Caco-2 (cell line): Measurements from ENCODE around the gene DAB2IP. TPM values are rescaled to one million over a fixed set of nuclear protein-coding genes. Genes with fewer than 3 reads are reported as not detected.
A peak's percentile ranks its signal among the peaks of the same experiment; 100 is the strongest.

Experiments used
- BruUV-seq: library from RNA; stranded (reverse); fragments of 400-500 nt; replicated peaks from 2 replicates; lab custom pipeline; 2021; lab: Mats Ljungman, UMichigan
- CTCF ChIA-PET: fragments of 300-600 bp; sonication (Branson Sonifier 250); formaldehyde crosslinking; loops from one replicate; lab custom pipeline; 2022; ENCODE audit warnings: antibody characterized with exemption; lab: Charles Lee
- POLR2A ChIA-PET: fragments of 300-600 bp; sonication (Branson Sonifier 250); formaldehyde crosslinking; loops from one replicate; lab custom pipeline; 2022; ENCODE audit warnings: antibody characterized with exemption; lab: Charles Lee
- DNase-seq, 2 experiments: peaks; one replicate each; pipeline versions ENCODE4 v3.0.0 to v3.0.0-alpha.2; 2020 to 2022
- H3K27me3 ChIP-seq: replicated peaks from 2 replicates; pipeline ENCODE4 v1.6.0; 2011; ENCODE audit warnings: low read length; ENCODE audit not compliant: control insufficient read depth, insufficient read depth
- H3K36me3 ChIP-seq: 2 replicates; pipeline ENCODE4 v1.5.1; 2011; ENCODE audit warnings: low read length; ENCODE audit not compliant: control insufficient read depth, insufficient read depth
- H3K4me1 ChIP-seq: fragments of 250-450 bp; sonication (Bioruptor Pico); 2 replicates; pipeline ENCODE4 v1.5.1; 2020; ENCODE audit warnings: mild to moderate bottlenecking
- H3K4me3 ChIP-seq: 2 replicates; pipeline ENCODE4 v1.5.1; 2011; ENCODE audit warnings: low read depth, mild to moderate bottlenecking, control low read depth, low read length
- H3K9me3 ChIP-seq: fragments of 250-450 bp; sonication (Bioruptor Pico); 2 replicates; pipeline ENCODE4 v1.5.1; 2020; ENCODE audit warnings: mild to moderate bottlenecking, moderate library complexity
- H3K27ac Mint-ChIP-seq: one replicate; pipeline ENCODE4 v1.8.0; 2022; ENCODE audit warnings: mixed read lengths; ENCODE audit not compliant: unreplicated experiment
- H3K27me3 Mint-ChIP-seq: one replicate; pipeline ENCODE4 v1.8.0; 2022; ENCODE audit warnings: mixed read lengths; ENCODE audit not compliant: insufficient read depth, unreplicated experiment
- H3K36me3 Mint-ChIP-seq: one replicate; pipeline ENCODE4 v1.8.0; 2022; ENCODE audit warnings: mild to moderate bottlenecking, mixed read lengths; ENCODE audit not compliant: insufficient read depth, unreplicated experiment
- H3K4me1 Mint-ChIP-seq: one replicate; pipeline ENCODE4 v1.8.0; 2022; ENCODE audit warnings: low read depth, mixed read lengths; ENCODE audit not compliant: unreplicated experiment
- H3K4me3 Mint-ChIP-seq: one replicate; pipeline ENCODE4 v1.8.0; 2022; ENCODE audit warnings: mild to moderate bottlenecking, moderate library complexity, mixed read lengths; ENCODE audit not compliant: unreplicated experiment
- H3K9me3 Mint-ChIP-seq: one replicate; pipeline ENCODE4 v1.8.0; 2022; ENCODE audit warnings: mixed read lengths; ENCODE audit not compliant: unreplicated experiment
- intact Hi-C: fragments of 100-400 bp; cut with micrococcal nuclease; formaldehyde crosslinking; loops from one replicate; pipeline ENCODE4 v1.10.0; 2022; ENCODE audit not compliant: unreplicated experiment
- total RNA-seq: library from RNA; stranded (reverse); gene quantifications from 2 replicates; pipeline ENCODE4 v1.2.3, GENCODE V29; 2022
- TF ChIP-seq, protein P1 (sequence below), 2 experiments: fragments of 200-600 bp in 1 of 2; IDR thresholded peaks; 1 replicate in 1 of 2; 2 replicates in 1 of 2; pipeline versions ENCODE4 v1.5.1 to v1.8.0; 2011 to 2022; ENCODE audit warnings: antibody characterized with exemption in 1 of 2, control low read depth in 1 of 2, inconsistent platforms in 1 of 2, low read depth in 1 of 2, low read length in 1 of 2, mild to moderate bottlenecking in 1 of 2, moderate library complexity in 1 of 2; ENCODE audit not compliant: insufficient read depth in 1 of 2, severe bottlenecking in 1 of 2, unreplicated experiment in 1 of 2

DAB2IP gene
- total RNA-seq, 1 experiment from 2014 or later = 26.0 TPM

DNA sequence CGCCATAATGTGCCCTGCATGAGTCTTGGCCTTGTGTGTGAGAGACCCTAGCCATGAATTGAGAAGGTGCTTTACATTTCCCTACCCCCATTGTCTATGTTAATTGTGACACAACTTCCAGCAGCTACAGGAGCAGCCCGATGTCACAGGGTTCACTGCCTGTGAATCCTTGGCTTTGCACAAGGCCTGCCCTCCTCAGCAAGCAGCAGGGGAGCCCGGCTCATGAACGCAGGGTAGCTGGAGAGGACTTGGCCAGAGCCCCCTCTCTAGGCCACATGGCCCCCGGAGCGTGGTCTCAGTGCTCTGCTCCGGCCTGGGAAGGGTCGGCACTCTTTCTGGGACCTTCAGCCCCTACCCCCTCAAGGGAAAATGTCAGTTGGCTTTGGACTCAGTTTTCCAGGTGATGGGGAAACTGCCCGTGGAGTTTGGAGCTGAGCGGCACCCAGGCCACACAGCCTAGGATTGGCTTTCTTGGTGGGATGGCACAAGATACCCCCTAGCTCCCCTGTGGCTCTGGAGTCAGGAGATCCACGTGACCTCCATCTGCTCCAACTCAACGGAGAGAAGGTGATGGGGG lies 160.8 kb downstream of the DAB2IP start:
- Histone ChIP-seq H3K4me1 (peaks cover 4% of the 10 kb centered on the region; the same call in 1 of the 2 replicates), H3K9me3 (no peaks in the 10 kb centered on the region), H3K27me3 (no peaks in the 10 kb centered on the region), H3K4me3 (no peak overlapping the region), H3K36me3 (no peaks in the 10 kb centered on the region)
- intact Hi-C loops = no loop called here
- ChIA-PET POLR2A (no interaction called here), CTCF (no interaction called here)
- H3K27ac Mint-ChIP-seq = no peak overlapping the region
- BruUV-seq = no TSS peak
- TF ChIP-seq, protein P1, sequence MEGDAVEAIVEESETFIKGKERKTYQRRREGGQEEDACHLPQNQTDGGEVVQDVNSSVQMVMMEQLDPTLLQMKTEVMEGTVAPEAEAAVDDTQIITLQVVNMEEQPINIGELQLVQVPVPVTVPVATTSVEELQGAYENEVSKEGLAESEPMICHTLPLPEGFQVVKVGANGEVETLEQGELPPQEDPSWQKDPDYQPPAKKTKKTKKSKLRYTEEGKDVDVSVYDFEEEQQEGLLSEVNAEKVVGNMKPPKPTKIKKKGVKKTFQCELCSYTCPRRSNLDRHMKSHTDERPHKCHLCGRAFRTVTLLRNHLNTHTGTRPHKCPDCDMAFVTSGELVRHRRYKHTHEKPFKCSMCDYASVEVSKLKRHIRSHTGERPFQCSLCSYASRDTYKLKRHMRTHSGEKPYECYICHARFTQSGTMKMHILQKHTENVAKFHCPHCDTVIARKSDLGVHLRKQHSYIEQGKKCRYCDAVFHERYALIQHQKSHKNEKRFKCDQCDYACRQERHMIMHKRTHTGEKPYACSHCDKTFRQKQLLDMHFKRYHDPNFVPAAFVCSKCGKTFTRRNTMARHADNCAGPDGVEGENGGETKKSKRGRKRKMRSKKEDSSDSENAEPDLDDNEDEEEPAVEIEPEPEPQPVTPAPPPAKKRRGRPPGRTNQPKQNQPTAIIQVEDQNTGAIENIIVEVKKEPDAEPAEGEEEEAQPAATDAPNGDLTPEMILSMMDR (IDR thresholded peaks at IDR 0.05; ENCODE audit: insufficient read depth in 1 of 2, low read depth in 1 of 2, low read length in 1 of 2, severe bottlenecking in 1 of 2, unreplicated experiment in 1 of 2) = no peak
- H3K4me3 Mint-ChIP-seq = no peak overlapping the region
- H3K27me3 Mint-ChIP-seq = no peaks in the 10 kb centered on the region
- H3K4me1 Mint-ChIP-seq = no peaks in the 10 kb centered on the region
- no peaks in the 10 kb centered on the region for H3K36me3 Mint-ChIP-seq
- H3K9me3 Mint-ChIP-seq = no peaks in the 10 kb centered on the region
- no peak for DNase-seq

GRCh38 chr9:121813519-121814210 lies 162.2 kb downstream of the DAB2IP start:
- TF ChIP-seq, protein P1 (IDR thresholded peaks at IDR 0.05; ENCODE audit: insufficient read depth in 1 of 2, low read depth in 1 of 2, low read length in 1 of 2, severe bottlenecking in 1 of 2, unreplicated experiment in 1 of 2) = no peak
- no peak for DNase-seq
- no peaks in the 10 kb centered on the region for H3K27me3 Mint-ChIP-seq

DNA sequence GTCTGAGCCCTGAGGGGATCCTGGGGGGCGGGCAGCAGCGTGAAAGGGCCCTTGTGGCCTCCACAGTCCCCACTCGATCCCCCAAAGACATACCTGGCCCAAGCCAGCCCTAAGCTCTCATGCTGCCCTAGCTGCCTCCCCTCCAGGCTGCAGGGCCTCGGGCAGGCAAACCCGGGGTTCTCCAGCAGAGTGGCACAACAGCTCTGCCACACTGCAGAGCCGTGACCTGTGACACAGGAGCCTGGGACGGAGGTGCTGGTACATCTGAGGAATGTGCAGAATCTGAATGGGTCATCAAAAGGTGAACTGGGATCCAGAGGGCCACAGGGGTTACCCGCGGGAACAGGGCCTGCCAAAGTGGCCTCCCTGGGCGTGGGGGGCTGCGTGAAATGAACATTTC lies 163.2 kb downstream of the DAB2IP start:
- Histone ChIP-seq H3K36me3 (no peaks in the 10 kb centered on the region), H3K9me3 (no peaks in the 10 kb centered on the region), H3K27me3 (no peaks in the 10 kb centered on the region), H3K4me1 (peaks cover 4% of the 10 kb centered on the region; the same call in 1 of the 2 replicates), H3K4me3 (no peak overlapping the region)
- peak; percentile 18 to 62 for DNase-seq
- no peaks in the 10 kb centered on the region for H3K9me3 Mint-ChIP-seq
- no peaks in the 10 kb centered on the region for H3K36me3 Mint-ChIP-seq
- POLR2A ChIA-PET = no interaction called here
- TF ChIP-seq, protein P1 (IDR thresholded peaks at IDR 0.05; ENCODE audit: insufficient read depth in 1 of 2, low read depth in 1 of 2, low read length in 1 of 2, severe bottlenecking in 1 of 2, unreplicated experiment in 1 of 2) = no peak
- no peaks in the 10 kb centered on the region for H3K4me1 Mint-ChIP-seq
- CTCF ChIA-PET = interaction anchor here (0.6 kb wide), 2 partner anchors 28 to 238 kb away, joined by 3 to 6 read pairs; no protein-coding TSS in a partner anchor
- no peaks in the 10 kb centered on the region for H3K27me3 Mint-ChIP-seq
- intact Hi-C loops = no loop called here
- no peak overlapping the region for H3K27ac Mint-ChIP-seq
- no peak overlapping the region for H3K4me3 Mint-ChIP-seq
- BruUV-seq = no TSS peak

More at GRCh38 chr9:121813519-121814210, 162.2 kb downstream of the DAB2IP start:
- BruUV-seq = no TSS peak
- Mint-ChIP-seq H3K9me3 (no peaks in the 10 kb centered on the region), H3K36me3 (no peaks in the 10 kb centered on the region), H3K4me3 (no peak overlapping the region), H3K27ac (no peak overlapping the region), H3K4me1 (no peaks in the 10 kb centered on the region)
- H3K36me3 ChIP-seq = no peaks in the 10 kb centered on the region
- H3K4me1 ChIP-seq = peaks cover 4% of the 10 kb centered on the region; the same call in 1 of the 2 replicates
- no peaks in the 10 kb centered on the region for H3K27me3 ChIP-seq
- CTCF ChIA-PET = interaction anchor here (0.6 kb wide), 1 partner anchor 27 kb away, joined by 3 read pairs; no protein-coding TSS in a partner anchor
- H3K4me3 ChIP-seq = no peak overlapping the region
- H3K9me3 ChIP-seq = no peaks in the 10 kb centered on the region
- POLR2A ChIA-PET = no interaction called here
- intact Hi-C loops = no loop called here
